Keratinocyte (primary cell): ENCODE results near the gene ENG. TPM values are rescaled to one million over a fixed set of nuclear protein-coding genes. Genes with fewer than 3 reads are reported as not detected.

Experiments used
- DNase-seq: peaks from one replicate; pipeline ENCODE4 v3.0.0-alpha.2; 2011; ENCODE audit warnings: low read depth, missing footprints, low spot score
- FAIRE-seq: peaks from 2 replicates; lab custom pipeline; 2011; peaks lifted over from hg19 to GRCh38; lab: Jason Lieb, UNC
- H2AFZ ChIP-seq: 2 replicates; pipeline ENCODE4 v1.6.0; 2012; ENCODE audit warnings: low read length, control low read depth, inconsistent platforms; ENCODE audit not compliant: control insufficient read depth
- H3K27ac ChIP-seq: 2 replicates; pipeline ENCODE4 v1.5.1; 2011; ENCODE audit warnings: low read length; ENCODE audit not compliant: control insufficient read depth, insufficient read depth
- H3K27me3 ChIP-seq: 3 replicates; pipeline ENCODE4 v1.6.0; 2011; ENCODE audit warnings: low read length; ENCODE audit not compliant: control insufficient read depth, insufficient read depth; ENCODE audit errors: extremely low read depth
- H3K36me3 ChIP-seq, 2 experiments: 2 replicates in 1 of 2; 3 replicates in 1 of 2; pipeline ENCODE4 v1.5.1; 2011; ENCODE audit warnings: low read length in 2 of 2, mild to moderate bottlenecking in 1 of 2; ENCODE audit not compliant: control insufficient read depth in 2 of 2, insufficient read depth in 2 of 2; ENCODE audit errors: extremely low read depth in 1 of 2
- H3K4me1 ChIP-seq: 3 replicates; pipeline ENCODE4 v1.5.1; 2011; ENCODE audit warnings: low read length; ENCODE audit not compliant: control insufficient read depth, insufficient read depth; ENCODE audit errors: extremely low read depth
- H3K4me2 ChIP-seq: 3 replicates; pipeline ENCODE4 v1.6.0; 2011; ENCODE audit warnings: low read depth, low read length; ENCODE audit not compliant: control insufficient read depth, insufficient read depth; ENCODE audit errors: extremely low read depth
- H3K4me3 ChIP-seq, 3 experiments: fragments of 200-600 bp in 1 of 3; sonication (generic) in 1 of 3; 2 replicates in 2 of 3; 3 replicates in 1 of 3; pipeline ENCODE4 v1.5.1; 2011 to 2016; ENCODE audit warnings: low read length in 3 of 3, mild to moderate bottlenecking in 3 of 3, control low read depth in 2 of 3, inconsistent platforms in 1 of 3, low read depth in 1 of 3, mixed read lengths in 1 of 3, mixed run types in 1 of 3, moderate library complexity in 1 of 3; ENCODE audit not compliant: control insufficient read depth in 2 of 3, insufficient read depth in 2 of 3; ENCODE audit errors: extremely low read depth in 1 of 3
- H3K79me2 ChIP-seq: 2 replicates; pipeline ENCODE4 v1.6.0; 2012; ENCODE audit warnings: low read length; ENCODE audit not compliant: control insufficient read depth, insufficient read depth
- H3K9ac ChIP-seq: 3 replicates; pipeline ENCODE4 v1.6.0; 2011; ENCODE audit warnings: low read length; ENCODE audit not compliant: control insufficient read depth, insufficient read depth; ENCODE audit errors: extremely low read depth
- H3K9me1 ChIP-seq: 3 replicates; pipeline ENCODE4 v1.6.0; 2011; ENCODE audit warnings: low read length; ENCODE audit not compliant: control insufficient read depth, insufficient read depth; ENCODE audit errors: extremely low read depth
- H3K9me3 ChIP-seq: 2 replicates; pipeline ENCODE4 v1.5.1; 2012; ENCODE audit warnings: low read depth, low read length; ENCODE audit not compliant: control insufficient read depth
- H4K20me1 ChIP-seq: 3 replicates; pipeline ENCODE4 v1.6.0; 2011; ENCODE audit warnings: low read length; ENCODE audit not compliant: control insufficient read depth, insufficient read depth; ENCODE audit errors: extremely low read depth
- CTCF ChIP-seq, 3 experiments: IDR thresholded peaks in 1 of 3; conservative IDR thresholded peaks in 1 of 3; optimal IDR thresholded peaks in 1 of 3; 2 replicates in 2 of 3; 3 replicates in 1 of 3; pipeline versions ENCODE3 to v1.5.1; 2011; ENCODE audit warnings: low read length in 3 of 3, mild to moderate bottlenecking in 3 of 3, moderate library complexity in 2 of 3, control low read depth in 1 of 3, inconsistent platforms in 1 of 3; ENCODE audit not compliant: insufficient read depth in 2 of 3; ENCODE audit errors: extremely low read depth in 1 of 3
- EZH2 ChIP-seq: IDR thresholded peaks from one replicate; pipeline ENCODE4 v1.6.1; 2012; ENCODE audit warnings: inconsistent platforms, mild to moderate bottlenecking, low read length, moderate library complexity
- dilution Hi-C: fragments of 300-500 bp; cut with MboI; formaldehyde crosslinking; loops from one replicate; pipeline ENCODE4 v1.7.0; 2020; ENCODE audit warnings: low sequenced_read_pairs; ENCODE audit not compliant: extremely low pct_ligation_motif_present
- polyA plus RNA-seq, 5 experiments: library from polyadenylated mRNA; depleted of rRNA in 3 of 5; stranded (reverse) in 3 of 5; stranded (forward) in 1 of 5; unstranded in 1 of 5; fragments of >200 nt; gene quantifications; 1 replicate in 1 of 5; 2 replicates in 3 of 5; 3 replicates in 1 of 5; pipeline versions ENCODE4 v1.2.1 to v1.2.3, GENCODE V29; 2011 to 2012; ENCODE audit warnings: missing spikeins in 2 of 5, low read depth in 1 of 5, low replicate concordance in 1 of 5

The ENG gene
- polyA plus RNA-seq, 1 donor (not counting 4 experiments of a cell fraction or from before 2014, with no cell fraction given) = 0.22 TPM

- dilution Hi-C loops = no loop called here
- Histone ChIP-seq H3K4me3 (no peak within 1 kb of the TSS), H3K79me2 (no peaks in the 10 kb centered on the region), H4K20me1 (no peaks in the 10 kb centered on the region), H3K27me3 (no peaks in the 10 kb centered on the region), H3K4me2 (no peak within 1 kb of the TSS), H3K27ac (no peak within 1 kb of the TSS), H3K4me1 (no peaks in the 10 kb centered on the region), H3K9me1 (no peaks in the 10 kb centered on the region), H3K9me3 (no peaks in the 10 kb centered on the region), H3K9ac (no peak within 1 kb of the TSS), H2AFZ (no peak within 1 kb of the TSS), H3K36me3 (no peaks in the 10 kb centered on the region)
- FAIRE-seq (no peak), DNase-seq (no peak)
- TF ChIP-seq EZH2 (no peak), CTCF (optimal IDR thresholded peaks at IDR 0.05 in 1 of 3, IDR thresholded peaks at IDR 0.05 in 1 of 3, conservative IDR thresholded peaks at IDR 0.05 in 1 of 3; ENCODE audit: extremely low read depth in 1 of 3, insufficient read depth in 2 of 3, low read length in 3 of 3) (no peak)
Measured at GRCh38 chr9:127778280-127779135, 76.0 kb downstream of the ENG start, which contains the start of gene SH2D3C. Gene SH2D3C (minus strand): TSS chr9:127778666. CDS start chr9:127778627, 39 bp downstream.

DNA sequence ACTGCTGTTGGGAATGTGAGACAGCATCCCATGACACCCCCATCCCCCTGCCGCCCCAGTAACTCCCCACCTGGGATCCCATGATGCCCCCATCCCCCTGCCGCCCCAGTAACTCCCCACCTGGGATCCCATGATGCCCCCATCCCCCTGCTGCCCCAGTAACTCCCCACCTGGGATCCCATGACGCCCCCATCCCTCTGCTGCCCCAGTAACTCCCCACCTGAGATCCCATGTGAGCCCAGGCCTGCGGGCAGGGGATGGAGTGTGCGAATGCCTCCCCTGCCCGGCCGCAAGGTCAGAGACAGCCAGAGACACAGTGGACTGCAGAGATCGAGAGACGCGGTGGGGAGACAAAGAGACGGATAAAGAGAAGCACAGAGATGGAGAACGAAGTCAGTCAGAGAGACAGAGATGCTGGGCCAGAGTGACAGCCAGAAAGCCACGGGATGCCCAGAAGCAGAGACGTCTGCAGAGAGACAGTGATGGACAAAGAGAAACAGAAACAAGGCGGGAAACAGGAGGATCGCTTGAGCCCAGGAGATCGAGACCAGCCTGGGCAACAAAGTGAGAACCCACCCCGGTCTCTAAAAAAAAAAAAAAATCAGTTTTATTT, 77.0 kb downstream of the ENG start:
- no peaks in the 10 kb centered on the region for H3K9me3 ChIP-seq
- no peak for TF ChIP-seq CTCF (optimal IDR thresholded peaks at IDR 0.05 in 1 of 3, IDR thresholded peaks at IDR 0.05 in 1 of 3, conservative IDR thresholded peaks at IDR 0.05 in 1 of 3; ENCODE audit: extremely low read depth in 1 of 3, insufficient read depth in 2 of 3, low read length in 3 of 3)
- TF ChIP-seq EZH2 = no peak
- no peaks in the 10 kb centered on the region for H3K4me1 ChIP-seq
- H2AFZ ChIP-seq = no peak overlapping the region
- dilution Hi-C loops = no loop called here
- no peak overlapping the region for H3K9ac ChIP-seq
- FAIRE-seq (no peak), DNase-seq (no peak)
- H4K20me1 ChIP-seq = no peaks in the 10 kb centered on the region
- no peaks in the 10 kb centered on the region for H3K79me2 ChIP-seq
- H3K4me3 ChIP-seq = no peak overlapping the region
- H3K27ac ChIP-seq = no peak overlapping the region
- no peaks in the 10 kb centered on the region for H3K9me1 ChIP-seq
- H3K36me3 ChIP-seq = no peaks in the 10 kb centered on the region
- no peak overlapping the region for H3K4me2 ChIP-seq
- H3K27me3 ChIP-seq = no peaks in the 10 kb centered on the region
